ENCODE measurements around the gene OR10H1. TPM values are rescaled to one million over a fixed set of nuclear protein-coding genes. Genes with fewer than 3 reads are reported as not detected.
A peak's percentile ranks its signal among the peaks of the same experiment; 100 is the strongest.

Gene OR10H1
- polyA plus RNA-seq, 3 donors: not detected

- WGBS (ENCODE audit: insufficient coverage): 98% methylated on average over 5 of the region's 5 CpGs
- no peaks in the 10 kb centered on the region for H3K79me2 ChIP-seq (ENCODE audit: insufficient read depth, low read length)
- no peak overlapping the region for H2AFZ ChIP-seq (ENCODE audit: insufficient read depth, low read depth, low read length, poor library complexity, severe bottlenecking)
- DNase-seq: no peak
- intact Hi-C loops (cut with micrococcal nuclease): no loop called here
- TF ChIP-seq, protein P1, sequence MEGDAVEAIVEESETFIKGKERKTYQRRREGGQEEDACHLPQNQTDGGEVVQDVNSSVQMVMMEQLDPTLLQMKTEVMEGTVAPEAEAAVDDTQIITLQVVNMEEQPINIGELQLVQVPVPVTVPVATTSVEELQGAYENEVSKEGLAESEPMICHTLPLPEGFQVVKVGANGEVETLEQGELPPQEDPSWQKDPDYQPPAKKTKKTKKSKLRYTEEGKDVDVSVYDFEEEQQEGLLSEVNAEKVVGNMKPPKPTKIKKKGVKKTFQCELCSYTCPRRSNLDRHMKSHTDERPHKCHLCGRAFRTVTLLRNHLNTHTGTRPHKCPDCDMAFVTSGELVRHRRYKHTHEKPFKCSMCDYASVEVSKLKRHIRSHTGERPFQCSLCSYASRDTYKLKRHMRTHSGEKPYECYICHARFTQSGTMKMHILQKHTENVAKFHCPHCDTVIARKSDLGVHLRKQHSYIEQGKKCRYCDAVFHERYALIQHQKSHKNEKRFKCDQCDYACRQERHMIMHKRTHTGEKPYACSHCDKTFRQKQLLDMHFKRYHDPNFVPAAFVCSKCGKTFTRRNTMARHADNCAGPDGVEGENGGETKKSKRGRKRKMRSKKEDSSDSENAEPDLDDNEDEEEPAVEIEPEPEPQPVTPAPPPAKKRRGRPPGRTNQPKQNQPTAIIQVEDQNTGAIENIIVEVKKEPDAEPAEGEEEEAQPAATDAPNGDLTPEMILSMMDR (IDR thresholded peaks at IDR 0.05): no peak
- H3K4me3 ChIP-seq (replicated peaks in 1 of 3; ENCODE audit: low read depth in 2 of 3, low read length in 3 of 3): no peak overlapping the region
- H3K9ac ChIP-seq (ENCODE audit: insufficient read depth, low read length, poor library complexity, severe bottlenecking): no peak overlapping the region
- Mint-ChIP-seq H3K4me1 (peaks cover 12% of the 10 kb centered on the region), H3K27me3 (ENCODE audit: low read depth in 3 of 3) (peaks cover 1 to 6% (median 6%) of the 10 kb centered on the region in 3 donors), H3K4me3 (no peak overlapping the region), H3K9me3 (no peaks in the 10 kb centered on the region), H3K27ac (no peak overlapping the region), H3K36me3 (no peaks in the 10 kb centered on the region)
- H3K36me3 ChIP-seq (replicated peaks in 1 of 2; ENCODE audit: control insufficient read depth in 1 of 2, insufficient read depth in 2 of 2, low read length in 2 of 2): no peaks in the 10 kb centered on the region
- no peaks in the 10 kb centered on the region for H3K9me3 ChIP-seq (replicated peaks in 1 of 2; ENCODE audit: control insufficient read depth in 1 of 2, insufficient read depth in 1 of 2, low read length in 2 of 2)
- no peaks in the 10 kb centered on the region for H4K20me1 ChIP-seq (ENCODE audit: insufficient read depth, low read length)
- H3K27ac ChIP-seq (ENCODE audit: low read depth in 1 of 2, low read length in 2 of 2): no peak overlapping the region
- H3K27me3 ChIP-seq (ENCODE audit: control insufficient read depth in 2 of 2, insufficient read depth in 2 of 2, low read length in 2 of 2): no peaks in the 10 kb centered on the region
- H3K4me1 ChIP-seq (ENCODE audit: control insufficient read depth in 1 of 2, insufficient read depth in 2 of 2, low read length in 2 of 2): peaks cover 7 to 9% of the 10 kb centered on the region in 2 donors
- H3K4me2 ChIP-seq (replicated peaks; ENCODE audit: extremely low read depth, low read length, poor library complexity, severe bottlenecking): no peak overlapping the region
Observed at GRCh38 chr19:15831626-15832025, 16.2 kb upstream of the OR10H1 start.

GRCh38 chr19:15829786-15830185, 14.3 kb upstream of the OR10H1 start:
- Histone ChIP-seq H3K4me1 (ENCODE audit: control insufficient read depth in 1 of 2, insufficient read depth in 2 of 2, low read length in 2 of 2) (no peaks in the 10 kb centered on the region), H3K9ac (ENCODE audit: insufficient read depth, low read length, poor library complexity, severe bottlenecking) (no peak overlapping the region), H3K4me2 (replicated peaks; ENCODE audit: extremely low read depth, low read length, poor library complexity, severe bottlenecking) (no peak overlapping the region), H3K4me3 (replicated peaks in 1 of 3; ENCODE audit: low read depth in 2 of 3, low read length in 3 of 3) (no peak overlapping the region), H3K79me2 (ENCODE audit: insufficient read depth, low read length) (no peaks in the 10 kb centered on the region), H3K27me3 (ENCODE audit: control insufficient read depth in 2 of 2, insufficient read depth in 2 of 2, low read length in 2 of 2) (no peaks in the 10 kb centered on the region), H2AFZ (ENCODE audit: insufficient read depth, low read depth, low read length, poor library complexity, severe bottlenecking) (no peak overlapping the region), H3K9me3 (replicated peaks in 1 of 2; ENCODE audit: control insufficient read depth in 1 of 2, insufficient read depth in 1 of 2, low read length in 2 of 2) (no peaks in the 10 kb centered on the region), H4K20me1 (ENCODE audit: insufficient read depth, low read length) (no peaks in the 10 kb centered on the region), H3K36me3 (replicated peaks in 1 of 2; ENCODE audit: control insufficient read depth in 1 of 2, insufficient read depth in 2 of 2, low read length in 2 of 2) (no peaks in the 10 kb centered on the region), H3K27ac (ENCODE audit: low read depth in 1 of 2, low read length in 2 of 2) (no peak overlapping the region)
- 92% methylated on average over 7 of the region's 8 CpGs for WGBS (ENCODE audit: insufficient coverage)
- intact Hi-C loops (cut with micrococcal nuclease): no loop called here
- H3K27me3 Mint-ChIP-seq (ENCODE audit: low read depth in 3 of 3): peaks cover 1 to 10% (median 5%) of the 10 kb centered on the region in 3 donors
- H3K4me1 Mint-ChIP-seq: peaks cover 5% of the 10 kb centered on the region
- H3K4me3 Mint-ChIP-seq: no peak overlapping the region
- TF ChIP-seq, protein P1 (IDR thresholded peaks at IDR 0.05): no peak
- no peaks in the 10 kb centered on the region for H3K9me3 Mint-ChIP-seq
- H3K36me3 Mint-ChIP-seq: no peaks in the 10 kb centered on the region
- no peak for DNase-seq
- peak overlapping the region in 1 of 7 donors; percentile 15 for H3K27ac Mint-ChIP-seq
